ENCODE data around the gene PBXIP1. TPM values are rescaled to one million over a fixed set of nuclear protein-coding genes. Genes with fewer than 3 reads are reported as not detected.
"Not testable (repeated sequence)": the region's sequence is repeated elsewhere in the genome, so short reads cannot be mapped to it uniquely, and the experiment has no call there.

The PBXIP1 gene
- total RNA-seq, 2 experiments from 2014 or later, result 17.7 to 19.4 TPM

DNA sequence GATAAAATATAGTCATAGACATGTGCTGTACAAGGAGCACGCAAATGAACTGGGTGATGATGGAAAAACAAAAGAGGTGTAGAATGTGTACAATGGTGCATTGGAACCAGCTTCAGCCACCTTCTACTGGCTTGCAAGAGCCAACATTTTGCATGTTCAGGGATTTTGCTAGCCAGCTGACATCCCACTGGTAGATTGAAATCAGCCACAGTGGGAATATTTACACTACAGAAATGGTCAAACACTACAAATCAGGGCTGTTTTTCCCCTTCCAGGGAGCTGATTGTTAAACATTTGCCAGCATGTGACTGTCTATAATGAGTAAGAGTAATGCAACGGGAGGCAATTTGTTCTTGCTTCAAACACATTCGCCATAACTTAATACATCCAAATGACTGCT is 42.6 kb downstream of the PBXIP1 start:
- no peak overlapping the region for H3K4me3 Mint-ChIP-seq
- H3K27me3 Mint-ChIP-seq, result no peaks in the 10 kb centered on the region
- no peaks in the 10 kb centered on the region for H3K4me1 Mint-ChIP-seq (ENCODE audit: low read depth)
- POLR2A ChIA-PET, result no interaction called here
- TF ChIP-seq, protein P1, sequence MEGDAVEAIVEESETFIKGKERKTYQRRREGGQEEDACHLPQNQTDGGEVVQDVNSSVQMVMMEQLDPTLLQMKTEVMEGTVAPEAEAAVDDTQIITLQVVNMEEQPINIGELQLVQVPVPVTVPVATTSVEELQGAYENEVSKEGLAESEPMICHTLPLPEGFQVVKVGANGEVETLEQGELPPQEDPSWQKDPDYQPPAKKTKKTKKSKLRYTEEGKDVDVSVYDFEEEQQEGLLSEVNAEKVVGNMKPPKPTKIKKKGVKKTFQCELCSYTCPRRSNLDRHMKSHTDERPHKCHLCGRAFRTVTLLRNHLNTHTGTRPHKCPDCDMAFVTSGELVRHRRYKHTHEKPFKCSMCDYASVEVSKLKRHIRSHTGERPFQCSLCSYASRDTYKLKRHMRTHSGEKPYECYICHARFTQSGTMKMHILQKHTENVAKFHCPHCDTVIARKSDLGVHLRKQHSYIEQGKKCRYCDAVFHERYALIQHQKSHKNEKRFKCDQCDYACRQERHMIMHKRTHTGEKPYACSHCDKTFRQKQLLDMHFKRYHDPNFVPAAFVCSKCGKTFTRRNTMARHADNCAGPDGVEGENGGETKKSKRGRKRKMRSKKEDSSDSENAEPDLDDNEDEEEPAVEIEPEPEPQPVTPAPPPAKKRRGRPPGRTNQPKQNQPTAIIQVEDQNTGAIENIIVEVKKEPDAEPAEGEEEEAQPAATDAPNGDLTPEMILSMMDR (IDR thresholded peaks at IDR 0.05), result no peak
- peaks cover 8% of the 10 kb centered on the region for H3K36me3 Mint-ChIP-seq (ENCODE audit: low read depth)
- H3K27ac Mint-ChIP-seq, result no peak overlapping the region
- no peak for DNase-seq
- CTCF ChIA-PET, result interaction anchor here (1.2 kb wide), 1 partner anchor 31 kb away, joined by 3 read pairs; no protein-coding TSS in a partner anchor
- H3K9me3 Mint-ChIP-seq, result peaks cover 1% of the 10 kb centered on the region
- intact Hi-C loops (cut with micrococcal nuclease), result no loop called here
- ATAC-seq, result no peak

DNA sequence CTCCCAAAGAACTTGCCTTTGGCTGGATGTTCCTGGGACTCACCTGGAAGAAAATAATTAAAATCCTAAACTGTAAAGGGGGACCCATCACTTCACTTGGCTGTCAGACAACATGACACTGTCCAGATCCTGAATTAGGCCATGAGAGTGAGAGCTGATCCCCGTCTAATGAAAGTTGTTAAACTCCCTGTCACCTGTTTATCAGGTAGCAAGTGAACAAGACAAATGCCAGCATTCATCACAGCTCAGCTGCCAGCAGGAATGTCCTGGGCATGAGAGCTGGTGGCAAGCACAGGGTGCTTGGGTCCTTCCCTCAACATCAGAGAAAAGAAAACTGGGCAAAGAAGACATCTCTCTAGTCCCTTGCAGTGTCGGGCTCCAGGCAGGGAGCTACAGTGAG is 43.1 kb downstream of the PBXIP1 start:
- H3K4me3 Mint-ChIP-seq, result no peak overlapping the region
- POLR2A ChIA-PET, result no interaction called here

DNA sequence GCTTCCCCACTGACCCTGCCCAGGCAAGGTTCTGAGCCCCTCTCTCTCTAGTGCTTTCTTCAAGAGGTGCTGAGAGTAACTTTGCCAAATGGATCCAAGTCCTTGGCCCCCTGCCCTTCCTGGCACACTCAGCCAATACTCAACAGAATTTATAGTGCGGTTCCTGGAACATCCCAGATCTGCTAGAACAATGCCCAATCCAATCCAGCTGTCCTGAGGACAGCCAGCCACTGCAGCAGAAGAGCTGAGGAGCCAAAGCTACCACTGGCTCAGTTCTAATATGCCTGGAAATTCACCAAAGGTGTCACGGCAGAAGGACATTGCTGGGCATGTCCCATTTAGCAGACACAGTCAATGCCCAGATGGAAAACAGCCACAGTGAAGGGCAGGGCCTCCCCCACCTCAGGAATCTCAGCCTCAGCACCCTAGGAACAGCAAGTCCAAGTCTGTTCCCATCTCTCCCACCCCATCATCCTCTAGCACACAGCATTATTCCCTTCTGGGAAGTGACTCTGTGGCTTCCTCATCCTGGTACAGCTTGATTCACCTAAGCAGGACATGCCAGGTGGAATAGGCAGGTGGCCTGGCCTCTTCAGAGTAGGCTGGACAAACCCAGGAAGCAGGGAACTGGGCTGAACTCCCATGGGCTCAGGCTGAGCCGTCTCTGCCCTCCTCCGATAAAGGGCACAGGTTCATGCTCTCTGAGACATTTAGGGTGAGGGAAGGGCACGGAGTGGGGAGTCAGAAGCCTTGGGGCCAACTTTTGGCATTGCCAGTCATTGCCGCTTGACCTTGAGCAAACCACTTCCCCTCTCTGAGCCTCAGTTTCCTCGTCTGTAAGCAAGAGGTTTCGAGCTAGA is 44.0 kb downstream of the PBXIP1 start:
- intact Hi-C loops (cut with micrococcal nuclease), result no loop called here
- Mint-ChIP-seq H3K4me1 (ENCODE audit: low read depth) (no peaks in the 10 kb centered on the region), H3K27ac (no peak overlapping the region), H3K27me3 (no peaks in the 10 kb centered on the region), H3K4me3 (no peak overlapping the region), H3K36me3 (ENCODE audit: low read depth) (peaks cover 7% of the 10 kb centered on the region), H3K9me3 (peaks cover 1% of the 10 kb centered on the region)
- ChIA-PET CTCF (no interaction called here), POLR2A (no interaction called here)
- no peak for DNase-seq
- no peak for ATAC-seq
- TF ChIP-seq, protein P1 (IDR thresholded peaks at IDR 0.05), result no peak

More for the DNA sequence above, 43.1 kb downstream of the PBXIP1 start:
- TF ChIP-seq, protein P1 (IDR thresholded peaks at IDR 0.05), result no peak
- no peaks in the 10 kb centered on the region for H3K4me1 Mint-ChIP-seq (ENCODE audit: low read depth)
- peaks cover 1% of the 10 kb centered on the region for H3K9me3 Mint-ChIP-seq
- no peak for DNase-seq
- no peak for ATAC-seq
- intact Hi-C loops (cut with micrococcal nuclease), result no loop called here
- H3K27ac Mint-ChIP-seq, result no peak overlapping the region
- CTCF ChIA-PET, result interaction anchor here (1.2 kb wide), 1 partner anchor 31 kb away, joined by 3 read pairs; no protein-coding TSS in a partner anchor
- no peaks in the 10 kb centered on the region for H3K27me3 Mint-ChIP-seq
- H3K36me3 Mint-ChIP-seq (ENCODE audit: low read depth), result peaks cover 8% of the 10 kb centered on the region

DNA sequence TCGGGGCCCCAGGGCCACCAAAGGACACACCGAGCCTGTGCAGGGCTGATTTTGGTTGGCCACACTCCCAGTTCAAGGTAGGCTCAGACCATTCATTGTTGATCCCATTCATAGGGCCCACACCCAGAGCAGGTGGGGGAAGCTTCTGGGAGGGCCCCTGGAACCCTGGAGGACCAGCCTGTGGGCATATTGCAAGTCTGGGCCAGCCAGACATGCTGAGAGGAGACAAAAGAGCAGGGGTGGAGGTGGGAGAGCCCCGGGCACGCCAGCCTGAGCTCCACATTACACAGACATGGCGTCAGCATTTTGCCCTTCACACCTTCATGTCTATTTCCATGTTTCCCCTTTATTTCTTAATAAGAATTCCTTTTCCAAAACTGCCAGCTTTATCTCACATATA is 45.0 kb downstream of the PBXIP1 start:
- ChIA-PET POLR2A (no interaction called here), CTCF (interaction anchor here (0.6 to 1.7 kb wide), 2 partner anchors 33 to 180 kb away, joined by 3 to 4 read pairs; no protein-coding TSS in a partner anchor)
- no peaks in the 10 kb centered on the region for H3K9me3 Mint-ChIP-seq
- ATAC-seq (no peak), DNase-seq (no peak)
- H3K4me1 Mint-ChIP-seq (ENCODE audit: low read depth), result no peaks in the 10 kb centered on the region
- no peaks in the 10 kb centered on the region for H3K27me3 Mint-ChIP-seq
- TF ChIP-seq, protein P1 (IDR thresholded peaks at IDR 0.05), result no peak
- intact Hi-C loops (cut with micrococcal nuclease), result no loop called here
- no peak overlapping the region for H3K4me3 Mint-ChIP-seq
- no peak overlapping the region for H3K27ac Mint-ChIP-seq
- H3K36me3 Mint-ChIP-seq (ENCODE audit: low read depth), result no peaks in the 10 kb centered on the region

DNA sequence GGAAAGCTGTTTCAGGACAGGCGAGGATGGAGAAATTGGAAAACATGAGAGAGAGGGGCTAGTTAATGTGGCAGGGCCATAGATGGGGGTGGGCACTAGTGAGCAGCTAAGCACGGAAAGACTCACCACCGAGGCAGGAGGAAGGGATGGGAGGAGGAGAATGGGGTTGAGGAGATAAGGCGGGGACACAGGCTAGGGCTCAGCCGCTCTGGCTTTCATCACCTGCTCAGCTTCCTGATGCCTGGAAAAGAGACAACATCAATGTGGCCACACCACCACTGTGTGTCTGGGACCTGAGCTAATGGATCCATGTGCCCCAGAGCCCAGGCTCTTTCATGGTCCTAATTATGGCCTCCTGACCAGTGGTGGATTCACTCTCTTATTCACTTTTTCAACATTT is 47.0 kb downstream of the PBXIP1 start:
- H3K4me3 Mint-ChIP-seq, result no peak overlapping the region

DNA sequence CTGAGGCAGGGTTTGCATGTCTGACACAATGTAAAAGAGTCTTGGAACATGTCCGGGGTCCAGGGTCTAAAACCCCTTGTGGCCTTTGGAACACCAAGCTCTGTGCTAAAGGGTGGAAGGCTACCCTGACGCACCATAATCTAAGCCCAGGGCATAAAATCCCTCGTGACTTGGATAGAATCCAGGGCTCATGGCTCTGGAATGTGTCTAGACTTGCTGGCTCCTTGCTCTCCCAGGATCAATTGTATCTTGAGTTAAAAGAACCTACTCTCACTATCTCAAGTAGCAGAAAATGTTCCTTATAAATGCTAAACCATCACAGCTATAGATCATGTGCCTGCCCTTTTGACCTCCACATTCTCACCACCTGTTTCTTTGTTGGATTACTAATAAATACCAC is 47.8 kb downstream of the PBXIP1 start:
- DNase-seq; H3K4me1 Mint-ChIP-seq (ENCODE audit: low read depth); H3K27ac Mint-ChIP-seq; H3K9me3 Mint-ChIP-seq; H3K4me3 Mint-ChIP-seq; CTCF ChIA-PET; H3K27me3 Mint-ChIP-seq; ATAC-seq; intact Hi-C loops (cut with micrococcal nuclease); H3K36me3 Mint-ChIP-seq (ENCODE audit: low read depth): not testable (repeated sequence)
- POLR2A ChIA-PET, result interaction anchor here (0.8 kb wide), 1 partner anchor 13 kb away, joined by 3 read pairs; no protein-coding TSS in a partner anchor

More for the DNA sequence above, 47.0 kb downstream of the PBXIP1 start:
- ATAC-seq, result no peak
- H3K36me3 Mint-ChIP-seq (ENCODE audit: low read depth), result no peaks in the 10 kb centered on the region
- no peaks in the 10 kb centered on the region for H3K4me1 Mint-ChIP-seq (ENCODE audit: low read depth)
- H3K27me3 Mint-ChIP-seq, result no peaks in the 10 kb centered on the region
- ChIA-PET CTCF (no interaction called here), POLR2A (interaction anchor here (0.8 kb wide), 1 partner anchor 12 kb away, joined by 3 read pairs; no protein-coding TSS in a partner anchor)
- no peak overlapping the region for H3K27ac Mint-ChIP-seq
- DNase-seq, result no peak
- no peaks in the 10 kb centered on the region for H3K9me3 Mint-ChIP-seq
- intact Hi-C loops (cut with micrococcal nuclease), result no loop called here
- TF ChIP-seq, protein P1 (IDR thresholded peaks at IDR 0.05), result no peak

Data from activated CD8-positive, alpha-beta T cell treated with anti-CD3 and anti-CD28 coated beads for 36 hours (primary cell).